ENCODE measurements around the gene BLOC1S1. TPM values are rescaled to one million over a fixed set of nuclear protein-coding genes. Genes with fewer than 3 reads are reported as not detected.
A peak's percentile ranks its signal among the peaks of the same experiment; 100 is the strongest.

BLOC1S1 gene
- total RNA-seq, 1 experiment from 2014 or later, result 85.5 TPM

- H3K27me3 ChIP-seq (ENCODE audit: insufficient read depth, low read length), result no peaks in the 10 kb centered on the region
- no TSS peak for BruUV-seq (replicated peaks)
- peaks cover 2 to 21% of the 10 kb centered on the region in 2 experiments; a peak in 2 of 4 replicates for H3K36me3 ChIP-seq (ENCODE audit: control insufficient read depth in 1 of 2, insufficient read depth in 2 of 2, low read length in 2 of 2)
- H3K4me2 ChIP-seq (ENCODE audit: low read length), result peak within 1 kb of the TSS; percentile 53
- peak within 1 kb of the TSS; percentile 34 for H3K9ac ChIP-seq (ENCODE audit: low read length)
- no peaks in the 10 kb centered on the region for H3K9me2 ChIP-seq (ENCODE audit: insufficient read depth)
- POLR2A ChIA-PET, result interaction anchor here (1.7 kb wide), 2 partner anchors 9 to 17 kb away, joined by 5 read pairs; partner anchors contain the start of gene CD63
- H4K20me1 ChIP-seq (ENCODE audit: insufficient read depth), result no peaks in the 10 kb centered on the region
- CTCF ChIA-PET, result interaction anchor here (0.8 to 4.1 kb wide), 9 partner anchors 9 to 74 kb away, joined by 3 to 35 read pairs (median 5); partner anchors contain the start of gene CD63
- H3K79me2 ChIP-seq (ENCODE audit: insufficient read depth, low read length), result peaks cover 14% of the 10 kb centered on the region
- DNase-seq (ENCODE audit: low read depth, low spot score) (no peak), ATAC-seq (no peak)
- RAD21 ChIA-PET (ENCODE audit: low non-redundant PET in 1 of 2, low total read pairs in 2 of 2, uncharacterized antibody in 2 of 2, unreplicated experiment in 2 of 2), result interaction anchor here in 1 of 2 experiments (1.8 kb wide), 1 partner anchor 9 kb away, joined by 4 read pairs; the partner anchor contains the start of gene CD63
- TF ChIP-seq SP1 (IDR thresholded peaks at IDR 0.05; ENCODE audit: low read depth) (no peak), CEBPB (IDR thresholded peaks at IDR 0.05; ENCODE audit: low read depth) (no peak), EZH2phosphoT487 (IDR thresholded peaks at IDR 0.05; ENCODE audit: borderline replicate concordance) (no peak), EGR1 (IDR thresholded peaks at IDR 0.05; ENCODE audit: low read depth) (no peak), YY1 (IDR thresholded peaks at IDR 0.05; ENCODE audit: extremely low read depth, insufficient replicate concordance, low read depth, low read length) (no peak), EZH2 (IDR thresholded peaks at IDR 0.05) (no peak), ZNF274 (IDR thresholded peaks at IDR 0.05; ENCODE audit: low read depth, low read length) (no peak), REST (IDR thresholded peaks at IDR 0.05; ENCODE audit: low read depth) (no peak), ELF1 (IDR thresholded peaks at IDR 0.05; ENCODE audit: borderline replicate concordance, low read depth) (no peak), ZFX (IDR thresholded peaks at IDR 0.05) (no peak), POLR2AphosphoS5 (IDR thresholded peaks at IDR 0.05; ENCODE audit: low read depth, low read length) (no peak), CBX3 (IDR thresholded peaks at IDR 0.05; ENCODE audit: low read depth) (no peak), ZBTB33 (IDR thresholded peaks at IDR 0.05; ENCODE audit: extremely low read depth, insufficient replicate concordance, low read length) (no peak), CTCF (IDR thresholded peaks at IDR 0.05 in 2 of 3, conservative IDR thresholded peaks at IDR 0.05 in 1 of 3; ENCODE audit: borderline replicate concordance in 1 of 3, insufficient read depth in 1 of 3, low read depth in 2 of 3, low read length in 2 of 3) (no peak), FOSL1 (IDR thresholded peaks at IDR 0.05; ENCODE audit: low read depth) (no peak), MAX (IDR thresholded peaks at IDR 0.05) (no peak)
- intact Hi-C loops (cut with micrococcal nuclease), result no loop called here
- H3K4me3 ChIP-seq (replicated peaks in 1 of 2; ENCODE audit: low read depth in 1 of 2, low read length in 2 of 2), result peak within 1 kb of the TSS in 1 of 2 experiments; percentile 9; a peak in 1 of 4 replicates
- H3K27ac ChIP-seq (ENCODE audit: low read depth, low read length), result peak within 1 kb of the TSS; percentile 30
- H3K4me1 ChIP-seq (ENCODE audit: control insufficient read depth in 1 of 2, insufficient read depth in 2 of 2, low read length in 2 of 2), result peaks cover 33 to 67% of the 10 kb centered on the region in 2 experiments
- no peaks in the 10 kb centered on the region for H3K9me3 ChIP-seq (ENCODE audit: control insufficient read depth in 1 of 2, insufficient read depth in 1 of 2, low read depth in 1 of 2, low read length in 2 of 2)
- no peak within 1 kb of the TSS for H2AFZ ChIP-seq (ENCODE audit: low read depth, low read length, poor library complexity, severe bottlenecking)
Observed at GRCh38 chr12:55720071-55720564, 4.3 kb downstream of the BLOC1S1 start, which contains the start of gene RDH5. Gene RDH5, plus strand, starts transcription at chr12:55720393. Its CDS starts 792 bp downstream, at chr12:55721185.
